Spleen (tissue), 11 donors: ENCODE results near the gene FMNL1. TPM values are rescaled to one million over a fixed set of nuclear protein-coding genes. Genes with fewer than 3 reads are reported as not detected.

Experiments used
- DNase-seq: peaks from one replicate; pipeline ENCODE4 v3.0.0-alpha.2; 2020
- H3K27ac ChIP-seq, 8 donors: fragments of 200-600 bp; sonication (generic) in 7 of 8; 1 replicate in 4 of 8; 2 replicates in 4 of 8; pipeline versions ENCODE4 v1.5.0 to v1.8.0; 2016 to 2021; ENCODE audit warnings: inconsistent platforms in 4 of 8, mild to moderate bottlenecking in 4 of 8, moderate library complexity in 1 of 8
- H3K27me3 ChIP-seq, 7 donors: fragments of 200-600 bp; sonication (generic) in 6 of 7; replicated peaks in 1 of 7; 1 replicate in 4 of 7; 2 replicates in 3 of 7; pipeline versions ENCODE4 v1.5.0 to v1.8.0; 2016 to 2021; ENCODE audit warnings: inconsistent platforms in 3 of 7, mild to moderate bottlenecking in 1 of 7
- H3K36me3 ChIP-seq, 6 donors: fragments of 200-600 bp; sonication (generic) in 5 of 6; 1 replicate in 4 of 6; 2 replicates in 2 of 6; pipeline versions ENCODE4 v1.5.0 to v1.8.0; 2016 to 2021; ENCODE audit warnings: inconsistent platforms in 2 of 6
- H3K4me1 ChIP-seq, 6 donors: fragments of 200-600 bp; sonication (generic) in 5 of 6; 1 replicate in 3 of 6; 2 replicates in 3 of 6; pipeline versions ENCODE4 v1.5.0 to v1.8.0; 2016 to 2021; ENCODE audit warnings: inconsistent platforms in 3 of 6
- H3K4me3 ChIP-seq, 8 donors: fragments of 200-600 bp; sonication (generic) in 7 of 8; 1 replicate in 4 of 8; 2 replicates in 4 of 8; pipeline versions ENCODE4 v1.5.0 to v1.8.0; 2016 to 2021; ENCODE audit warnings: inconsistent platforms in 4 of 8, mild to moderate bottlenecking in 4 of 8, moderate library complexity in 2 of 8
- H3K9me3 ChIP-seq, 8 donors: fragments of 200-600 bp; sonication (generic) in 7 of 8; 1 replicate in 4 of 8; 2 replicates in 4 of 8; pipeline versions ENCODE4 v1.5.0 to v1.8.0; 2016 to 2021; ENCODE audit warnings: inconsistent platforms in 4 of 8
- POLR2A ChIP-seq, 3 donors: fragments of 450-650 bp; IDR thresholded peaks; one replicate each; pipeline ENCODE4 v1.5.1; 2017; ENCODE audit warnings: antibody characterized with exemption in 3 of 3, mild to moderate bottlenecking in 1 of 3
- POLR2AphosphoS5 ChIP-seq, 3 donors: sonication (generic); formaldehyde crosslinking; IDR thresholded peaks; one replicate each; pipeline ENCODE4 v1.5.1; 2017; ENCODE audit warnings: antibody characterized with exemption in 3 of 3
- WGBS, 5 donors: extraction: QIAGEN DNeasy Blood & Tissue Kit in 3 of 5; methylation state at CpG; one replicate each; pipeline versions ENCODE4 v1.1.5 to v1.1.7; 2013 to 2018; 5-methylcytosine and 5-hydroxymethylcytosine counted together
- intact Hi-C: fragments of 100-400 bp; cut with DNase I; formaldehyde crosslinking; loops from one replicate; pipeline ENCODE4 v1.15.0; 2023; ENCODE audit warnings: low total_unique reads
- polyA plus RNA-seq, 3 donors: library from polyadenylated mRNA; stranded (reverse); fragments of 200-250 nt; gene quantifications; one replicate each; pipeline ENCODE4 v1.2.1, GENCODE V29; 2013
- total RNA-seq, 7 donors: library from RNA; depleted of rRNA in 3 of 7; stranded (reverse); fragments of >200 nt in 3 of 7; fragmentation: NEBNext Ultra II Directional in 4 of 7; extraction: Animal tissue kit (Norgen Biotek cat#: 25700) in 4 of 7; gene quantifications; one replicate each; pipeline versions ENCODE4 v1.1.0 to v1.2.1, GENCODE V29; 2016 to 2021
- TF ChIP-seq, protein P1 (sequence below), 11 experiments: fragments of 200-600 bp in 7 of 11; fragments of 450-650 bp in 4 of 11; sonication (generic) in 4 of 11; IDR thresholded peaks in 8 of 11; conservative IDR thresholded peaks in 3 of 11; 1 replicate in 7 of 11; 2 replicates in 4 of 11; pipeline versions ENCODE4 v1.4.0 to v1.8.0; 2016 to 2021; ENCODE audit warnings: antibody characterized with exemption in 11 of 11, inconsistent platforms in 4 of 11, mild to moderate bottlenecking in 1 of 11
- donor health status: healthy with polysubstance abuse.
- donor health status: DM: no; HTN: no; CAD: no; lungs with moderate emphysema.
- donor health status: DM: no; HTN: no; CAD: no.
- donor health status: Bipolar disorder and iron deficiency.
- donor health status: healthy.
- donor health status: DM: no; HTN: no; CAD: no.
- donor health status: DM: yes; HTN: yes; CAD: no.

Gene FMNL1
- total and polyA plus RNA-seq, 10 donors = 40.8 to 281 (median 142) TPM

- Histone ChIP-seq H3K27ac (peak overlapping the region in 2 of 8 donors; percentile 58 to 99), H3K4me3 (no peak overlapping the region)
- TF ChIP-seq POLR2A (IDR thresholded peaks at IDR 0.05) (no peak), POLR2AphosphoS5 (IDR thresholded peaks at IDR 0.05) (peak in 2 of 3 donors; percentile 9 to 74)
- TF ChIP-seq, protein P1, sequence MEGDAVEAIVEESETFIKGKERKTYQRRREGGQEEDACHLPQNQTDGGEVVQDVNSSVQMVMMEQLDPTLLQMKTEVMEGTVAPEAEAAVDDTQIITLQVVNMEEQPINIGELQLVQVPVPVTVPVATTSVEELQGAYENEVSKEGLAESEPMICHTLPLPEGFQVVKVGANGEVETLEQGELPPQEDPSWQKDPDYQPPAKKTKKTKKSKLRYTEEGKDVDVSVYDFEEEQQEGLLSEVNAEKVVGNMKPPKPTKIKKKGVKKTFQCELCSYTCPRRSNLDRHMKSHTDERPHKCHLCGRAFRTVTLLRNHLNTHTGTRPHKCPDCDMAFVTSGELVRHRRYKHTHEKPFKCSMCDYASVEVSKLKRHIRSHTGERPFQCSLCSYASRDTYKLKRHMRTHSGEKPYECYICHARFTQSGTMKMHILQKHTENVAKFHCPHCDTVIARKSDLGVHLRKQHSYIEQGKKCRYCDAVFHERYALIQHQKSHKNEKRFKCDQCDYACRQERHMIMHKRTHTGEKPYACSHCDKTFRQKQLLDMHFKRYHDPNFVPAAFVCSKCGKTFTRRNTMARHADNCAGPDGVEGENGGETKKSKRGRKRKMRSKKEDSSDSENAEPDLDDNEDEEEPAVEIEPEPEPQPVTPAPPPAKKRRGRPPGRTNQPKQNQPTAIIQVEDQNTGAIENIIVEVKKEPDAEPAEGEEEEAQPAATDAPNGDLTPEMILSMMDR (IDR thresholded peaks at IDR 0.05 in 8 of 11, conservative IDR thresholded peaks at IDR 0.05 in 3 of 11) = peak; percentile 92 to 99 (median 98)
These were observed 2.6 kb upstream of the FMNL1 start for GRCh38 chr17:45218895-45219661.

GRCh38 chr17:45220079-45220478 lies 1.6 kb upstream of the FMNL1 start:
- intact Hi-C loops = no loop called here

More at GRCh38 chr17:45218895-45219661, 2.6 kb upstream of the FMNL1 start:
- 11 to 23% (median 14%) methylated on average over 12 of the region's 12 CpGs for WGBS, 5 donors
- Histone ChIP-seq H3K4me1 (peaks cover 12 to 48% (median 41%) of the 10 kb centered on the region in 6 donors), H3K27me3 (peaks cover 0 to 17% (median 0%) of the 10 kb centered on the region in 7 donors), H3K36me3 (peaks cover 0 to 24% (median 0%) of the 10 kb centered on the region in 6 donors), H3K9me3 (no peaks in the 10 kb centered on the region)
- intact Hi-C loops = loop anchor here (5.0 kb wide), 2 partner anchors 58 to 168 kb away; no protein-coding TSS in a partner anchor
- DNase-seq = peak; percentile 94

DNA sequence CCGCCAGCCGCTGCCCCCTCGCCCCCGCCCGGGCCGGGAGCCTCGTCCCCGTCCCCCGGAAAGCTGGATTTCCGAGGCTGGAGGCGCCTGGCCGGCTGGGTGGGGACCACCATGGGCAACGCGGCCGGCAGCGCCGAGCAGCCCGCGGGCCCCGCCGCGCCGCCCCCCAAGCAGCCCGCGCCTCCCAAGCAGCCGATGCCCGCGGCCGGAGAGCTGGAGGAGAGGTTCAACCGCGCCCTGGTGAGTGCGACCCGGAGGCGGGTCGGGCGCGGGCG lies 266 bp downstream of the FMNL1 start:
- DNase-seq = peak; percentile 89
- TF ChIP-seq POLR2AphosphoS5 (IDR thresholded peaks at IDR 0.05) (no peak), POLR2A (IDR thresholded peaks at IDR 0.05) (no peak)
- TF ChIP-seq, protein P1 (IDR thresholded peaks at IDR 0.05 in 8 of 11, conservative IDR thresholded peaks at IDR 0.05 in 3 of 11) = no peak
- WGBS, 5 donors = 0 to 1% (median 1%) methylated on average over 30 to 38 of the region's 38 CpGs; no CpG with 5 or more reads in 2 of the 5 donors
- peak overlapping the region; percentile 57 to 80 (median 68) for H3K4me3 ChIP-seq
- peaks cover 0 to 8% (median 0%) of the 10 kb centered on the region in 6 donors for H3K36me3 ChIP-seq
- H3K9me3 ChIP-seq = no peaks in the 10 kb centered on the region
- peaks cover 26 to 77% (median 69%) of the 10 kb centered on the region in 6 donors for H3K4me1 ChIP-seq
- H3K27me3 ChIP-seq = peaks cover 0 to 17% (median 0%) of the 10 kb centered on the region in 7 donors
- H3K27ac ChIP-seq = peak overlapping the region; percentile 93 to 99 (median 96)
- intact Hi-C loops = no loop called here

More at GRCh38 chr17:45220079-45220478, 1.6 kb upstream of the FMNL1 start:
- DNase-seq = peak; percentile 64
- peaks cover 0 to 22% (median 0%) of the 10 kb centered on the region in 6 donors for H3K36me3 ChIP-seq
- no peak for TF ChIP-seq POLR2A (IDR thresholded peaks at IDR 0.05)
- TF ChIP-seq, protein P1 (IDR thresholded peaks at IDR 0.05 in 8 of 11, conservative IDR thresholded peaks at IDR 0.05 in 3 of 11) = no peak
- TF ChIP-seq POLR2AphosphoS5 (IDR thresholded peaks at IDR 0.05) = no peak
- WGBS, 5 donors = 69 to 85% (median 84%) methylated on average over 3 of the region's 3 CpGs
- H3K9me3 ChIP-seq = no peaks in the 10 kb centered on the region
- peaks cover 0 to 17% (median 0%) of the 10 kb centered on the region in 7 donors for H3K27me3 ChIP-seq
- peak overlapping the region in 2 of 8 donors; percentile 63 to 80 for H3K4me3 ChIP-seq
- peak overlapping the region in 3 of 8 donors; percentile 96 to 99 (median 97) for H3K27ac ChIP-seq
- H3K4me1 ChIP-seq = peaks cover 20 to 58% (median 51%) of the 10 kb centered on the region in 6 donors
